Measurements from ENCODE around the gene GRM4. TPM values are rescaled to one million over a fixed set of nuclear protein-coding genes. Genes with fewer than 3 reads are reported as not detected.

Gene GRM4
- total and polyA plus RNA-seq, 4 donors, result not detected

GRCh38 chr6:34104628-34105027 lies 41.3 kb downstream of the GRM4 start:
- H3K9me3 ChIP-seq (ENCODE audit: control insufficient read depth in 4 of 4, low read length in 3 of 4), result no peaks in the 10 kb centered on the region
- H3K27me3 ChIP-seq (ENCODE audit: control insufficient read depth in 4 of 4, insufficient read depth in 4 of 4, low read length in 3 of 4), result no peaks in the 10 kb centered on the region
- H3K4me3 ChIP-seq (ENCODE audit: low read depth in 1 of 3, low read length in 3 of 3), result no peak overlapping the region
- no peaks in the 10 kb centered on the region for H3K4me1 ChIP-seq (ENCODE audit: control insufficient read depth in 4 of 4, insufficient read depth in 4 of 4, low read length in 3 of 4)
- no peak for DNase-seq (ENCODE audit: low spot score)
- no peaks in the 10 kb centered on the region for H3K36me3 ChIP-seq (ENCODE audit: control insufficient read depth in 4 of 4, insufficient read depth in 3 of 4, low read depth in 1 of 4, low read length in 3 of 4)
- H3K27ac ChIP-seq (ENCODE audit: low read depth in 1 of 2, low read length in 2 of 2), result no peak overlapping the region
- H3K9ac ChIP-seq (ENCODE audit: low read depth in 1 of 2, low read length in 2 of 2), result no peak overlapping the region
- no peak for TF ChIP-seq TAF1 (conservative IDR thresholded peaks at IDR 0.05)
- TF ChIP-seq GABPA (IDR thresholded peaks at IDR 0.05 in 1 of 2, conservative IDR thresholded peaks at IDR 0.05 in 1 of 2), result no peak
- no peak for TF ChIP-seq JUND (IDR thresholded peaks at IDR 0.05)
- TF ChIP-seq NR2F2 (IDR thresholded peaks at IDR 0.05), result no peak
- WGBS, result 85% methylated on average over 10 of the region's 10 CpGs

- TF ChIP-seq EGR1 (IDR thresholded peaks at IDR 0.05; ENCODE audit: low read depth in 2 of 2) (no peak), JUND (IDR thresholded peaks at IDR 0.05) (no peak), RXRA (IDR thresholded peaks at IDR 0.05) (no peak), YY1 (IDR thresholded peaks at IDR 0.05) (no peak), FOXA1 (IDR thresholded peaks at IDR 0.05) (no peak), RAD21 (IDR thresholded peaks at IDR 0.05) (no peak), NR2F2 (IDR thresholded peaks at IDR 0.05) (no peak), CTCF (IDR thresholded peaks at IDR 0.05; ENCODE audit: low read depth, low read length, missing input control) (no peak), MAX (IDR thresholded peaks at IDR 0.05) (no peak), HNF4A (conservative IDR thresholded peaks at IDR 0.05) (no peak), SP1 (IDR thresholded peaks at IDR 0.05) (no peak), HNF4G (IDR thresholded peaks at IDR 0.05) (no peak), TAF1 (conservative IDR thresholded peaks at IDR 0.05) (no peak), GABPA (IDR thresholded peaks at IDR 0.05 in 1 of 2, conservative IDR thresholded peaks at IDR 0.05 in 1 of 2) (no peak), FOXA2 (IDR thresholded peaks at IDR 0.05) (no peak)
- TF ChIP-seq, protein P1, sequence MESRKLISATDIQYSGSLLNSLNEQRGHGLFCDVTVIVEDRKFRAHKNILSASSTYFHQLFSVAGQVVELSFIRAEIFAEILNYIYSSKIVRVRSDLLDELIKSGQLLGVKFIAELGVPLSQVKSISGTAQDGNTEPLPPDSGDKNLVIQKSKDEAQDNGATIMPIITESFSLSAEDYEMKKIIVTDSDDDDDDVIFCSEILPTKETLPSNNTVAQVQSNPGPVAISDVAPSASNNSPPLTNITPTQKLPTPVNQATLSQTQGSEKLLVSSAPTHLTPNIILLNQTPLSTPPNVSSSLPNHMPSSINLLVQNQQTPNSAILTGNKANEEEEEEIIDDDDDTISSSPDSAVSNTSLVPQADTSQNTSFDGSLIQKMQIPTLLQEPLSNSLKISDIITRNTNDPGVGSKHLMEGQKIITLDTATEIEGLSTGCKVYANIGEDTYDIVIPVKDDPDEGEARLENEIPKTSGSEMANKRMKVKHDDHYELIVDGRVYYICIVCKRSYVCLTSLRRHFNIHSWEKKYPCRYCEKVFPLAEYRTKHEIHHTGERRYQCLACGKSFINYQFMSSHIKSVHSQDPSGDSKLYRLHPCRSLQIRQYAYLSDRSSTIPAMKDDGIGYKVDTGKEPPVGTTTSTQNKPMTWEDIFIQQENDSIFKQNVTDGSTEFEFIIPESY (IDR thresholded peaks at IDR 0.05), result no peak
- TF ChIP-seq, protein P2, sequence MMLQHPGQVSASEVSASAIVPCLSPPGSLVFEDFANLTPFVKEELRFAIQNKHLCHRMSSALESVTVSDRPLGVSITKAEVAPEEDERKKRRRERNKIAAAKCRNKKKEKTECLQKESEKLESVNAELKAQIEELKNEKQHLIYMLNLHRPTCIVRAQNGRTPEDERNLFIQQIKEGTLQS (IDR thresholded peaks at IDR 0.05), result no peak
- TF ChIP-seq, protein P3, sequence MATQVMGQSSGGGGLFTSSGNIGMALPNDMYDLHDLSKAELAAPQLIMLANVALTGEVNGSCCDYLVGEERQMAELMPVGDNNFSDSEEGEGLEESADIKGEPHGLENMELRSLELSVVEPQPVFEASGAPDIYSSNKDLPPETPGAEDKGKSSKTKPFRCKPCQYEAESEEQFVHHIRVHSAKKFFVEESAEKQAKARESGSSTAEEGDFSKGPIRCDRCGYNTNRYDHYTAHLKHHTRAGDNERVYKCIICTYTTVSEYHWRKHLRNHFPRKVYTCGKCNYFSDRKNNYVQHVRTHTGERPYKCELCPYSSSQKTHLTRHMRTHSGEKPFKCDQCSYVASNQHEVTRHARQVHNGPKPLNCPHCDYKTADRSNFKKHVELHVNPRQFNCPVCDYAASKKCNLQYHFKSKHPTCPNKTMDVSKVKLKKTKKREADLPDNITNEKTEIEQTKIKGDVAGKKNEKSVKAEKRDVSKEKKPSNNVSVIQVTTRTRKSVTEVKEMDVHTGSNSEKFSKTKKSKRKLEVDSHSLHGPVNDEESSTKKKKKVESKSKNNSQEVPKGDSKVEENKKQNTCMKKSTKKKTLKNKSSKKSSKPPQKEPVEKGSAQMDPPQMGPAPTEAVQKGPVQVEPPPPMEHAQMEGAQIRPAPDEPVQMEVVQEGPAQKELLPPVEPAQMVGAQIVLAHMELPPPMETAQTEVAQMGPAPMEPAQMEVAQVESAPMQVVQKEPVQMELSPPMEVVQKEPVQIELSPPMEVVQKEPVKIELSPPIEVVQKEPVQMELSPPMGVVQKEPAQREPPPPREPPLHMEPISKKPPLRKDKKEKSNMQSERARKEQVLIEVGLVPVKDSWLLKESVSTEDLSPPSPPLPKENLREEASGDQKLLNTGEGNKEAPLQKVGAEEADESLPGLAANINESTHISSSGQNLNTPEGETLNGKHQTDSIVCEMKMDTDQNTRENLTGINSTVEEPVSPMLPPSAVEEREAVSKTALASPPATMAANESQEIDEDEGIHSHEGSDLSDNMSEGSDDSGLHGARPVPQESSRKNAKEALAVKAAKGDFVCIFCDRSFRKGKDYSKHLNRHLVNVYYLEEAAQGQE (IDR thresholded peaks at IDR 0.05), result no peak
- no peak for DNase-seq (ENCODE audit: low spot score)
- 84% methylated on average over 8 of the region's 8 CpGs for WGBS
Measured at GRCh38 chr6:34104186-34104585, 41.7 kb downstream of the GRM4 start.

More at GRCh38 chr6:34104186-34104585, 41.7 kb downstream of the GRM4 start:
- Histone ChIP-seq H3K36me3 (ENCODE audit: control insufficient read depth in 4 of 4, insufficient read depth in 3 of 4, low read depth in 1 of 4, low read length in 3 of 4) (no peaks in the 10 kb centered on the region), H3K9me3 (ENCODE audit: control insufficient read depth in 4 of 4, low read length in 3 of 4) (no peaks in the 10 kb centered on the region), H3K27me3 (ENCODE audit: control insufficient read depth in 4 of 4, insufficient read depth in 4 of 4, low read length in 3 of 4) (no peaks in the 10 kb centered on the region), H3K9ac (ENCODE audit: low read depth in 1 of 2, low read length in 2 of 2) (no peak overlapping the region), H3K4me1 (ENCODE audit: control insufficient read depth in 4 of 4, insufficient read depth in 4 of 4, low read length in 3 of 4) (no peaks in the 10 kb centered on the region), H3K4me3 (ENCODE audit: low read depth in 1 of 3, low read length in 3 of 3) (no peak overlapping the region), H3K27ac (ENCODE audit: low read depth in 1 of 2, low read length in 2 of 2) (no peak overlapping the region)
